ENCODE measurements around the gene SEMA3G. TPM values are rescaled to one million over a fixed set of nuclear protein-coding genes. Genes with fewer than 3 reads are reported as not detected.
A peak's percentile ranks its signal among the peaks of the same experiment; 100 is the strongest.

SEMA3G gene
- 12.9 and 30.5 TPM in 2 replicates for total RNA-seq

DNA sequence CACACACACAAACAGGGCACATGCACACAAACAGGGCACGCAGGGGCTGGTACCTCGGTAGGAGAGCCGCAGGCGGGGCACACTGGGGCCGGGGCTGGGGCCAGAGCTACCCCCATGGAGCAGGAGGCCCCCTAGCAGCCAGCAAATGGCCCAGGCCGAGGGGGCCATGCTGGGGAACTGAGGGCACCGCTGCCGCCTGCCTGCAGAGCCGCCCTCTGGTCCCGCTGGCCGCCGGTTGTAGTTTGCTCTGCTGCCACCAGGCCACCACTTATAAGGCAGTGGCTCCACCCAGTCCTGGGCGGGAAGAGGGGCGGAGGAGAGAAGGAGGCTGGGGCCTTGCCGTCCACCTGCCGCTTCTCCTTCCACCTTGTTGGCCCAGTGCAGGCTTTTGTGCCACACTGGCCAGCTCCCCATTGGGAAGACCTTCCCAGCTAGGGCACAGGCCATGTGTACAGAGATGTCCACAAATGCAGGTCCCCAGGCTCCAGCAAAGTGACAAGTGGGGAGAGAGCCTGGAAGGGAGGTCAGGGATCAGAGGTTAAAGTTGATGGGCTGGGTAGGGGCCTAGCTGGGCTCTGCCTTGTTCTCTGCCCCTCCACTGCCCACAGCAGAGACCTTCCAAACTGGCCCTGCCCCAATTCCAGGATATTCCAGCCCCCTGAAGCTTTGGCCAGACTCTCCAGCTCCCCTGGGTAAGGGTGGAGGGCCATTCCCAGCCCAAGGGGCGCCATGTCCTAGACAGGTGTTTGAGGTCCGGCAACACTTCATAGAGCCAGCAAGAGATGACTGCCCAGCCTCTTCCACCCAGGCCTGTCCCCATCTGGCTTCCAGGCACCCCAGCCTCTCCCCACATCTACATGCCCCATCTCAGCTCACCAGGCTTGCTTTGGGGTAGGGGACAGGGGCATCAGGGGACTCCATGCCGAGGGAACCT, at the start of gene SEMA3G:
Gene SEMA3G (minus strand): TSS at position 244 of the 934 bp plus-strand sequence. CDS start 76 bp downstream, at position 168.
- DNase-seq (ENCODE audit: low read depth in 2 of 2): peak; percentile 74 to 85

DNA sequence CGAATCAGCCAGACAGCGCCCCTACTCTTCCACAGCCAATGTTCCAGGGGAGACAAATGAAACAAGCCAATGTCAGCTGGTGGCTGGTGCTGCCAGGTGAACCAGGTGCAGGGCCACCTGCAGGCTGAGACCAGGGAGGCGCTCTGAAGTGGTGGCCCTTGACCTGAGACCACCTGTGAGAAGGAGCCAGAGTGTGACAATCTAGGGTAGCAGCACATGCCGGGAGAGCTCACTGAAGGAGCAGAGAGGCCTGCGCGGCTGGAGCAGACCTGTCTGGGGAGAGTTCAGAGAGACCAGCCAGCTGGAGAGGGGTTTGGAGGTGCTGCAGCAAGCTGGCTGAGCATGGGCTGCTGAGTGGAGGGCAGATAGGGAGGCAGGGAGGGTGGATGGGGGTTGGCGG, 49.5 kb upstream of the SEMA3G start:
- no peak for DNase-seq (ENCODE audit: low read depth in 2 of 2)

DNA sequence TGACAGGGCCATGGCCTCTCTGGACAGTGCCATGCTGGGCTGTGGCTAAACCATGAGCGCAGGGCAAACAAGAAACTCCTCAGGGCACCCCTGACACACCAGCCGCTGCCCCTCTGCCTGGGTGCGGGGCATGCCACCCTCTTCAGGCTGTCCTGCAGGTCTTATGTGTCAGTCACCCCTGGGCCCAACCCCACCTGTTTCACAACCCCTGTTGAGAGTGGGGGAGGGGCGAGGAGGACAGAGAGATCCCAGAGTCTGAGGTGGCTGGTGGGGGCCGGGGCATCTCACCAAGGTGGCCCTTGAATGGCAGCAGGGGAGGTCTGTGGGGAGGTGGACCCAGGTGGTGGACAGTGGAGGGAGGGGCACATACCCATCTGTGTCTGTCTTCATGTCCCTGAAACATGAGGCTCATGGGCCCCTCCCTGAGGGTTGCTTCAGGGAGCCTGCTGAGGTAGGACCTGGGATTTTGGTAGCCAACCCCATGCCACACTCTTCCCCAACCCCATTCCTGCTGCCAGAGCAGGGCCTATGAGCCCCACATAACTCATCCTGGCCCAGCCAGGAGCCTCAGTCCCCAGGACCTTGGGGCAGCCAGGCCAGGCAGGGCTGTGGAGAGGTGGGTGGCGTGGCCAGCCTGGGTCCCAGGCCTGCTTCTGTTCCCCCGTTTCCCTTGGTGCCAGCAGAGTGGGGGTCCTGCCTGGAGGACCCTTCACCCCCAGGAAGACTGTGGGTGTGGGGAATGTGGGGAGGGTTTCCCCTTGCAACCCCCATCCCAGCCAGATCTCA, 48.5 kb upstream of the SEMA3G start:
- DNase-seq (ENCODE audit: low read depth in 2 of 2): no peak

DNA sequence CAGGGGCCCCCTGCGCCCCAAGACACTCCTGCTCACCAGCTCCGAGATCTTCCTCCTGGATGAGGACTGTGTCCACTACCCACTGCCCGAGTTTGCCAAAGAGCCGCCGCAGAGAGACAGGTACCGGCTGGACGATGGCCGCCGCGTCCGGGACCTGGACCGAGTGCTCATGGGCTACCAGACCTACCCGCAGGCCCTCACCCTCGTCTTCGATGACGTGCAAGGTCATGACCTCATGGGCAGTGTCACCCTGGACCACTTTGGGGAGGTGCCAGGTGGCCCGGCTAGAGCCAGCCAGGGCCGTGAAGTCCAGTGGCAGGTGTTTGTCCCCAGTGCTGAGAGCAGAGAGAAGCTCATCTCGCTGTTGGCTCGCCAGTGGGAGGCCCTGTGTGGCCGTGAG, 47.2 kb upstream of the SEMA3G start:
- DNase-seq (ENCODE audit: low read depth in 2 of 2): no peak

DNA sequence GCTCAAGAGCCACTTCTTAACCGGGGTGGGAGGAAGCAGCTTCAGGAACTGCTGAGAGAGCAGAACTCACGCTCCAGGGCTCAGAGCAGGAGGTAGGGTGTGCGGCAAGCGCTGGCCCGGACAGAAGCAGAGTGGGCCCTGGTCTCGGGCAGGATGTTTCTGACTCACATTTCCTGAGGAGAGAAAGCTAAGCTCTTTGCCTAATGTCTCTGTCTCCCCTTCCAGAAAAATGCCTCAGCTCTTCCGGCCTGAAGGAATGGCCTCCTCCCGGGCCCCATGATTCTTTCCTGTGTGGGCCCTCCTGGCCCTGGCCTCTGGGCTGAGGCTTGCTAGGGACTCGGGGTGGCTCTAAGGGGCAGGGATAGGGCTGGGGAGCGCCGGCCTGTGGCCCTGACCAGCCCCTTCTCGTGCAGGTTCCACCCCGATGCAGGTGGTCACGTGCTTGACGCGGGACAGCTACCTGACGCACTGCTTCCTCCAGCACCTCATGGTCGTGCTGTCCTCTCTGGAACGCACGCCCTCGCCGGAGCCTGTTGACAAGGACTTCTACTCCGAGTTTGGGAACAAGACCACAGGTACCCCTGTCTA, 46.1 kb upstream of the SEMA3G start:
- DNase-seq (ENCODE audit: low read depth in 2 of 2): peak; percentile 81 to 96

DNA sequence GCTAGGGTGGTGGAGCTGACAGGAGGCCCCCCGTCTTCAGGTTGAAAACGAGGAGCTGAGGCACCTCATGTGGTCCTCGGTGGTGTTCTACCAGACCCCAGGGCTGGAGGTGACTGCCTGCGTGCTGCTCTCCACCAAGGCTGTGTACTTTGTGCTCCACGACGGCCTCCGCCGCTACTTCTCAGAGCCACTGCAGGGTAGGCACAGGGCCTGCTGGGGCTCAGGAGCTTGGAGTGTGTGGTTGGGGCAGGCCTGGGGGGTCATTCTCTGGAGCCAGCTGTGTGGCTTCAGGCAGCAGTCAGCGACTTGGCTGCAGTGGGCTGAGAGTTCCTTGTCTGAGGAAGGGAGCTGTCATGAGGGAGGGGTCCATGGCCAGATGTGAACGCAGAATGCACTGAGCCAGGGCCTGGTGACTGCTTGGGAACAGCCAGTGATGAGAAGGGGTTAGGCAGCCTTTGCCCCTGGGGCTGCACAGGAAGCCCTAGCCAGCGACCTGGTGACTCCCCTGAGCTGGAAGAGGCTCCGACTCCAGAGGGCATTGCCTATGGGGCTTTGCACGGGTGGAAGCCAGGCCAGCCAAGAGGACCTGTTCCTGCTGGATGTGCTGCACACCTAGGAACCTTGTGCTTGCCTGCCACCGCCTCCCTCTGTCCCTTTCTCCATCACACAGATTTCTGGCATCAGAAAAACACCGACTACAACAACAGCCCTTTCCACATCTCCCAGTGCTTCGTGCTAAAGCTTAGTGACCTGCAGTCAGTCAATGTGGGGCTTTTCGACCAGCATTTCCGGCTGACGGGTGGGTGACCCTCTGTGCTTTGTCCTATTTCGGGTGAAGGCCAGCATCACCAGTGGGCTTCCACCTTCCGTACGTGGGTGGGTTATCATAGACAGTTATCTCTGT, 45.4 kb upstream of the SEMA3G start:
- DNase-seq (ENCODE audit: low read depth in 2 of 2): peak in 1 of 2 donors; percentile 16

DNA sequence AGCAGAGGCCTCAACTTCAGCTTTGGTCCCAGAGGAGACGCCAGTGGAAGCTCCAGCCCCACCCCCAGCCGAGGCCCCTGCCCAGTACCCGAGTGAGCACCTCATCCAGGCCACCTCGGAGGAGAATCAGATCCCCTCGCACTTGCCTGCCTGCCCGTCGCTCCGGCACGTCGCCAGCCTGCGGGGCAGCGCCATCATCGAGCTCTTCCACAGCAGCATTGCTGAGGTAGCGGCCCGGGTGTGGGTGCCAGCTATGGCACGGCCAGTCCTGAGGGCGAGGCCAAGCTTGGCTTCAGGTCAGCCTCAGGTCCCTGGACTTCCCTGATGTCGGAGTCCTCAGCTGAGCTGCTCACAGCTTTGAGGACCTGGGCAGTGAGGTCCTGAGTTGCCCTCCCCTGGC, 44.5 kb upstream of the SEMA3G start:
- no peak for DNase-seq (ENCODE audit: low read depth in 2 of 2)

DNA sequence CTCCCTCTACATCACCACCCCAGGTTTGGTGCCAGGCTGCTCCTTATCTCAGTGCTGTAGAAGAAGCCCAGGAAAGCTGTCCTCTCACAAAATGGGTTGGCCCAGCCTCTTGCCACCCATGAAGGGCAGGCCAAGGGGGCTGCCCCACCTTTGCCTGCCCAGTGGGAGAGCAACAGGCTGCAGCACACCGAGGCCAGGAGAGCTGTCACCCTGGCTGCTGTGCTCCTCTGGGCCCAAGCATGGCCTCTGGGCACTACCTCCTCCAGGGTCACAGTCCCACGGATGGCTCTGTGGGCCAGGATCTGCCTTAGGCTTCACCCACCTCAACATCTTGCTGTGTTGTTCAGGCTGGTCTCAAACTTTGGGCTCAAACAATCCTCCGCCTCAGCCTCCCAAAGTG, 43.8 kb upstream of the SEMA3G start:
- no peak for DNase-seq (ENCODE audit: low read depth in 2 of 2)

DNA sequence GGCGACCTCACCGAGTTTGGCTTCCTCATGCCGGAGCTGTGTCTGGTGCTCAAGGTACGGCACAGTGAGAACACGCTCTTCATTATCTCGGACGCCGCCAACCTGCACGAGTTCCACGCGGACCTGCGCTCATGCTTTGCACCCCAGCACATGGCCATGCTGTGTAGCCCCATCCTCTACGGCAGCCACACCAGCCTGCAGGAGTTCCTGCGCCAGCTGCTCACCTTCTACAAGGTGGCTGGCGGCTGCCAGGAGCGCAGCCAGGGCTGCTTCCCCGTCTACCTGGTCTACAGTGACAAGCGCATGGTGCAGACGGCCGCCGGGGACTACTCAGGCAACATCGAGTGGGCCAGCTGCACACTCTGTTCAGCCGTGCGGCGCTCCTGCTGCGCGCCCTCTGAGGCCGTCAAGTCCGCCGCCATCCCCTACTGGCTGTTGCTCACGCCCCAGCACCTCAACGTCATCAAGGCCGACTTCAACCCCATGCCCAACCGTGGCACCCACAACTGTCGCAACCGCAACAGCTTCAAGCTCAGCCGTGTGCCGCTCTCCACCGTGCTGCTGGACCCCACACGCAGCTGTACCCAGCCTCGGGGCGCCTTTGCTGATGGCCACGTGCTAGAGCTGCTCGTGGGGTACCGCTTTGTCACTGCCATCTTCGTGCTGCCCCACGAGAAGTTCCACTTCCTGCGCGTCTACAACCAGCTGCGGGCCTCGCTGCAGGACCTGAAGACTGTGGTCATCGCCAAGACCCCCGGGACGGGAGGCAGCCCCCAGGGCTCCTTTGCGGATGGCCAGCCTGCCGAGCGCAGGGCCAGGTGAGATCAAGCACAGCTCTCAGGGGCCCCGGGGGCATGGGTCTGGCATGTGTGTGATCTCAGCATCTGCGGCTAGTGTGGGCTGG, 43.1 kb upstream of the SEMA3G start:
- no peak for DNase-seq (ENCODE audit: low read depth in 2 of 2)

DNA sequence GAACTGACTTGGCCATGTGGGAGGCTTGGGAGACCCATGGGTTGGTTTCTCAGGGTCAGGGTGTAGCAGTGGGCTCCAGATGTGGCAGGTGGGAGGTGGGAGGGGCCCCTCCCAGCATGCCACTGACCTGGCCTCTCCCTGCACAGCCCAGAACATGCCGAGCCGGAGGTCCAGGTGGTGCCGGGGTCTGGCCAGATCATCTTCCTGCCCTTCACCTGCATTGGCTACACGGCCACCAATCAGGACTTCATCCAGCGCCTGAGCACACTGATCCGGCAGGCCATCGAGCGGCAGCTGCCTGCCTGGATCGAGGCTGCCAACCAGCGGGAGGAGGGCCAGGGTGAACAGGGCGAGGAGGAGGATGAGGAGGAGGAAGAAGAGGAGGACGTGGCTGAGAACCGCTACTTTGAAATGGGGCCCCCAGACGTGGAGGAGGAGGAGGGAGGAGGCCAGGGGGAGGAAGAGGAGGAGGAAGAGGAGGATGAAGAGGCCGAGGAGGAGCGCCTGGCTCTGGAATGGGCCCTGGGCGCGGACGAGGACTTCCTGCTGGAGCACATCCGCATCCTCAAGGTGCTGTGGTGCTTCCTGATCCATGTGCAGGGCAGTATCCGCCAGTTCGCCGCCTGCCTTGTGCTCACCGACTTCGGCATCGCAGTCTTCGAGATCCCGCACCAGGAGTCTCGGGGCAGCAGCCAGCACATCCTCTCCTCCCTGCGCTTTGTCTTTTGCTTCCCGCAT, 42.3 kb upstream of the SEMA3G start:
- no peak for DNase-seq (ENCODE audit: low read depth in 2 of 2)

DNA sequence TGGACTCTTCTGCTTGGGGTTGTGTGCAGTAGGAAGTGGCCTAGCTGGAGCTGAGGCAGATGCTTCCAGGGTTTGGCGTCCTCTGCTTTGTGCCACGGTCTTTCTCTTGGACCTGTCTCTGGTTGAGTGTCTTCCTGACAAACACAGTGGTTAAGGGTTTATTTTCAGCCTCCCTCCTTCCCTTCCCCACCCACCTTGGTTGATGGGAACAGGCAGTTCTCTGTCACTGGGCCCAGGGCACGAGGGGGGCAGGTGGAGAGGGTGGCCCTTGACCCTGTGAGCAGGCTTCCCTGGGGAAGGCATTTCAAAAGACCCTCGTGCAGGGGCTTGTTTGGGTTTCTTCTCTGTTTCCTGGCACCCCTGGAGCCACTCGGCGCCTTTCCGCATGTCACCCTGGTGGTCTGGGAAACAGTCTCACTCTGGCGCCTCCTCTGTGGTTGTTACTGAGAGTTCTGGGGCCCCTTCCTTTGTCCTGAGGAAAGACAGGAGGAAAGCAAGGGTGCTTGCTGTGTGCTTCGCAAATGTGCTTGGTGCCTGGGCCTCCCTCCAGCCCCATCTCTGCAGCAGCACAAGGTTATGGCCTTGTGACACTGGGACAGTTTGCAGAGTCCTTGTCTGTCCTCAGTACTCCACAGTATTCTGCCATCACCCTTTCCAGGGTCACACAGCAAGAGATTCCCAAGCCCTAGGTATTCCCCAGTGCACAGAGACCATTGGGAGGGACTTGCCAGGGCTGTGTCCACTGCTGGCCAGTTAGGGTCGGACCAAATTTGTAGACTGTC, 40.0 kb upstream of the SEMA3G start:
- no peak for DNase-seq (ENCODE audit: low read depth in 2 of 2)

DNA sequence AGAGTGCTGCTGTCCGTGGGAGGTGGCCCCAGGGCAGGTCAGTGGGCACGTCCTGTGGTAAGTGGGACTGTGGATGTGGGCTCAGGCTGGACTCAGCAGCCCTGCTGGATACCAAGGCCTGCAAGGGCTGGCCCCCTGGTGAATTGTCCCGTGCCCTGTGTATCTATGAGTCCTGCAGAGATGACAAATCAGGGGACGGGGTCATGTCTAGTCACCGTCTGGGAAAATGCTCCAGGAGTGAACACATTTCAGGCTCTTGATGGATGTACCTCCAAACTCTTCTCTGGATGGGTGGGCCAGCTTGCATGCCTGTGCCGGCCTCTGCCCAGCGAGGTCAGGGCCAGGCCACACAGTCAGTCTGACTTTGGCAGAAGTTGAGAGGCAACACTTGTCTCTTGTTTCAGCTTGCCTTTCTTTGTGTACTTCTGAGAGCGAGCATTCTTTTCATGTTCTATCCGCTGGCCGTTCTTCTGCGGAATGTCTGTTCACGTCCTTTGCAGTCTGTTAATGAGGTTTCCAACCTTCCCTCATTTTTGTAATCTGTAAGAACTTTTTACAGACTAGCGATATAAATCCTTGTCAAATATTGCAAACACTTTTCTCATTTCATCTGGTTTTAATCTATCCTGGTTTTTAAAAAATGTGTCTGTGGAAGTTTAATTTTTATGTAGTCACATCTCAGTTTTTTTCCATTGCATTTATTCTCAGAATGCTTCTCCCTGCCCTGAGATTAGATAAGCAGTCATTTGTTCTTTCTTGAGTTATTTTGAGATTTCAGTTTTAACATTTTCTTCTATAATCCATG, 38.9 kb upstream of the SEMA3G start:
- no peak for DNase-seq (ENCODE audit: low read depth in 2 of 2)

DNA sequence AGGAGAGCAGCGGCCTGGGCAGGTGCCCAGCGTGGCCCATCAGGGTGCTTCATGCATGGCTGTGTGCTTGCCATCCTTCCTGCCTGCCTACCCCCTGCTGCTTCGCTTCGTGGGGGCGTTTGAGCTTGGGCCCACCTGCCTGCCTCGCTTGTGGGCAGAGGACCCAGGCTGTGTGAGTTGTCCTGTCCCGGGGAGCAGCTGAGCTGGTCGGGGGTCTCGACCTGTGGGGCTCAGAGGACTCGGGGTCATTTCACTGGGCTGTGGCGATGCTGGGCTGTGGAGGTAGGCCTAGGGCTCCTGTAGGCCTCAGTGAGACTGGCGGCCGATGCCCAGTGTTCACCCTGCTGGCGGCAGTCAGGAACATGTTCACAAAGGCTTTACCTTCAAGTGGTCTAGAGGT, 38.2 kb upstream of the SEMA3G start:
- DNase-seq (ENCODE audit: low read depth in 2 of 2): no peak

DNA sequence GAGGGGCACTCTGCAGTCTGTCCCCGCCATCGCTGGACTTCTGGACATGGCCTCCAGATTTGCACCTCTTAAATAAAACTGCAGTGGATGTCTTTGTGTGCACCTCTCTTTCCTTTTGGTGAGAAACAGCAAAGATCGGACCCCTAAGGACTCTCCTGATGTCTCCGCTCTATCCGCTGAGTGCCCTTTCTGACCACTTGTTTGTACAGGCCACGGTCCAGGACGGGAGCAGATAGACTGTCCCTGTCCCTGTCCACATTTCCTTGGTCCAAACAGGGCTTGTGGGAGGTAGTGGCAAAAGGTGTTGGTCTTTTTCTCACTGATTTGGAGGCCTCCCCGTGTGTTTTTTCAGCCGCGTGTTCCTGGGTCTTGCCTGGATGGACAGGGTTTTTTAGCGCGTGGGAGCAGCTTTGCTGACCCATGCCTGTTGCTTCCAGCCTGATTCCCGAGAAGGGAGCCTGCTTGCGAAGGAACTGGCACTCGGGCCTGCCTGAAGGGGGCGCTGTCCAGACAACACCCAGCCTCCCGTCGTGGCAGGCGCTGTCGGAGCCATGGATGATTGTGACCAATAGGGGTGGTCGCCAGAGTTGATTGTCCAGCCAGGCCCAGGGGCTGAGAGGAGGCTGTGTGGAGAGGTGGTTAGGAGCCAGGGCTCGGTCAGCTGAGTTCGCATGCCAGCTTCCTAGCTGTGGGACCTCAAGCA, 37.1 kb upstream of the SEMA3G start:
- peak; percentile 52 to 57 for DNase-seq (ENCODE audit: low read depth in 2 of 2)

DNA sequence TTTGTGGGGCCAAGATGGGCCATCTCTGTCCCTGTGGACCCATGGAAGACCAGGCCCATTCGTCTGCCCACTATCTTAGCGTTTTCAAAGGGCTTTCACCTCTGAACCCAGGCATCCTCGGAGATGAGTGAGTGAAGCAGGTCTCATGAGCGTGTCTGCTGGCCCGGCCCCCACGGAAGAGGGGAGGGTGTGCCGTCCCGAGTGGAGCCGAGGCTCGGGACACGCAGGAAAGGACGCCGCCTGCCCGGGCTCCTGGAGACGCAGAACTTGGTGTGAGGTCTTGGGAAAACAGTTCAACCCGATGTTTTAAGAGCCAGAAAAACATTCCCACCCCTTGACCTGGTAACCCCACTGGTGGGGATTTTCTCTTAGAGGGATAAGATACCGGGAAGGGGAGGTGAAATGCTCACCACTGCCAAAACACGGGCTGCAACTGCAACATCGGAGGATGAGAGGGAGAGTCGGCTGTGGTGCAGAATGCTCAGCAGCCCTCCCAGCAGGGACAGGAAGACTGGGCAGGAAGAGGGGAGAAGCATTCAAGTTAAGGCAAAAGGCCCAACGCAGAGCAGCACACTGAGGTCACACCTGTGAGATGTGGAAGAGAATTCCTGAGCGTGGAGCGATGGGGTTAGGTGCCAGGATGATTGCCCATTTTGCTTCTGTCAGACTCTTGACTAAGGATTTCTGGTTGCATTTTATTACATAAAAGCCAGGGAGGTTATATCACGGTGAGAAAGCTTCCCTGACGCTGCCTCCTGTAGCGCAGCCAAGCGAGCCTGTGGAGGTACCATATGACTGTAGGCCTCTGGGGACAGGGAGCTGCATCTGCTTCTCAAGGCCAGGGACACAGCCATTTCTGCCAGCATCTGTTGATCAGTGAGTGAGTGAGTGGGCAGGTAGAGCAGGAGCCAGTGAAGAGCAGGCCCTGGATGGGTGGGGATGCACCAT, 36.1 kb upstream of the SEMA3G start:
- DNase-seq (ENCODE audit: low read depth in 2 of 2): no peak

Data from lung microvascular endothelial cell (primary cell).